ENCODE measurements around the gene ACOX3. TPM values are rescaled to one million over a fixed set of nuclear protein-coding genes. Genes with fewer than 3 reads are reported as not detected.
A peak's percentile ranks its signal among the peaks of the same experiment; 100 is the strongest.

ACOX3 gene
- total and polyA plus RNA-seq, 10 of the 15 experiments (the other 5 are each of a cell fraction or from before 2014, with no cell fraction given) = 2.0 to 24.5 (median 14.0) TPM

DNA sequence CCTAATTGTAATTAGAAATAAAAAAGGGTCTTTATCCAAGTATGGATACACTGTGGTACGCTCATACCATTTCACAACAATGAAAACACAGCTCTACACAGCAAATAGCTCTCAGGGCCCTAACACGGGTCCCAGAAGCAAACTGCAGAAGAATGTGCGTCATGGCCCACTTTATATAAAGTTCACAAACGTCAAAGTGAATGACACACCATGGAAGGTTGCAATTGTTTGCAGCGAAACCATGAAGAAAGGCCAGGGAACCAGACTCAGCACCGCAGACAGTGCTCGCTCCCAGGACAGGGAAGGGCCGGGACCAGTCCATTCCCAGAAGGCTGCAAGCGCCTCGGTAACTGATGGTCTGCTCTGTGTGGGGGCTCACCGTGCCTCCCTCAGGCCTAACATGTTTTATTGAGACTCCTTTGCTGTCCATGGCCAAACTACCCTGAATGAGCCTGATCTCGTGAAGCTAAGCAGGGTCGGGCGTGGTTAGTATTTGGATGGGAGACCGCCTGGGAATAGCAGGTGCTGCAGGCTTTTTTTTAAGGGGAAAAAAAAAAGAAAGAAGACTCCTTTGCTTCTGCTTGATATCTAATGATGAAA is 47.8 kb downstream of the ACOX3 start:
- POLR2A ChIA-PET = no interaction called here
- ATAC-seq (no peak), DNase-seq (ENCODE audit: low read depth, low spot score) (no peak), FAIRE-seq (no peak)
- Histone ChIP-seq H3K79me2 (ENCODE audit: control insufficient read depth, insufficient read depth, low read length) (no peaks in the 10 kb centered on the region), H3K4me1 (ENCODE audit: control insufficient read depth, insufficient read depth, low read length) (peaks cover 14% of the 10 kb centered on the region), H3K27me3 (replicated peaks in 1 of 2; ENCODE audit: control insufficient read depth in 2 of 2, insufficient read depth in 2 of 2, low read length in 1 of 2) (no peaks in the 10 kb centered on the region), H3K36me3 (ENCODE audit: control insufficient read depth in 2 of 2, insufficient read depth in 2 of 2, low read length in 1 of 2) (peaks cover 4 to 7% of the 10 kb centered on the region in 2 experiments; a peak in 3 of 4 replicates), H3K4me2 (ENCODE audit: control insufficient read depth, insufficient read depth) (no peak overlapping the region), H3K9ac (ENCODE audit: control insufficient read depth, insufficient read depth, low read length) (no peak overlapping the region), H2AFZ (ENCODE audit: control insufficient read depth, low read depth, low read length) (no peak overlapping the region), H3K4me3 (no peak overlapping the region), H3K9me3 (replicated peaks; ENCODE audit: control insufficient read depth, insufficient read depth, low read length) (0 out of 3 replicates have a peak, but pooled peaks cover 2% of the 10 kb centered on the region), H4K20me1 (ENCODE audit: control insufficient read depth, insufficient read depth) (no peaks in the 10 kb centered on the region), H3K27ac (ENCODE audit: control insufficient read depth, insufficient read depth) (no peak overlapping the region)
- TF ChIP-seq RUNX3 (IDR thresholded peaks at IDR 0.05; ENCODE audit: low read length) (peak; percentile 75), EP300 (IDR thresholded peaks at IDR 0.05; ENCODE audit: borderline replicate concordance in 1 of 2, control insufficient read depth in 1 of 2, low read depth in 2 of 2, low read length in 2 of 2) (no peak)
- RAD21 ChIA-PET (ENCODE audit: unreplicated experiment) = interaction anchor here (1.5 kb wide), 1 partner anchor 10 kb away, joined by 3 read pairs; no protein-coding TSS in a partner anchor
- 91% methylated on average over 15 of the region's 15 CpGs for WGBS (ENCODE audit: insufficient coverage, insufficient replicate concordance, low lambda C conversion rate, missing lambda C conversion rate)
- SMC1A ChIA-PET (ENCODE audit: uncharacterized antibody, unreplicated experiment) = no interaction called here
- intact Hi-C loops (cut with micrococcal nuclease; ENCODE audit: unreplicated experiment) = no loop called here
- CTCF ChIA-PET = interaction anchor here (4.1 kb wide), 1 partner anchor 10 kb away, joined by 15 read pairs; no protein-coding TSS in a partner anchor
- BruUV-seq (replicated peaks) = no TSS peak
- in situ Hi-C loops (cut with MboI) = no loop called here

DNA sequence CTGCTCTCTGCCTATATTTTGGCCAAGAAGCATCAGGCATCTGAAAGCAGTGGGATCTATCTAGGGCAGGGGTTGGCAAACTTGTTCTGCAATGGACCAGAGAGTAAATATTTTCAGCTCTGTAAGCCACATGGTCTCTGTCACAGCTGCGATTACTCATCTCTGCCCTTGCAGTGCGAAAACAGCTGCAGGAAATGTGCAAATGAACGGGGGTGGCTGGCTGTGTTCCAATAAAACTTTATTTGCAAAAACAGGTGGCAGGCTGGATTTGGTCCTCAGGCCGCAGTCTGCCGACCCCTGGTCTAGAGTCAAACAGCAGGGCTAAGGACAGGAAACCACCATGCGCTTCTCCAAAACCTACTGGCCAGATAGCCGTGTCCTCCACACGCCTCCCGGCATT is 48.6 kb downstream of the ACOX3 start:
- peak overlapping the region; percentile 26; the same call in 1 of the 2 replicates for H3K27ac ChIP-seq (ENCODE audit: control insufficient read depth, insufficient read depth)
- intact Hi-C loops (cut with micrococcal nuclease; ENCODE audit: unreplicated experiment) = no loop called here
- in situ Hi-C loops (cut with MboI) = no loop called here
- H3K36me3 ChIP-seq (ENCODE audit: control insufficient read depth in 2 of 2, insufficient read depth in 2 of 2, low read length in 1 of 2) = peaks cover 4 to 7% of the 10 kb centered on the region in 2 experiments; a peak in 3 of 4 replicates
- peak; percentile 92 for FAIRE-seq
- SMC1A ChIA-PET (ENCODE audit: uncharacterized antibody, unreplicated experiment) = interaction anchor here (0.7 to 0.9 kb wide), 3 partner anchors 28 to 150 kb away, joined by 3 to 4 read pairs (median 3); no protein-coding TSS in a partner anchor
- H3K79me2 ChIP-seq (ENCODE audit: control insufficient read depth, insufficient read depth, low read length) = no peaks in the 10 kb centered on the region
- ATAC-seq = peak; percentile 87
- no peak overlapping the region for H3K4me3 ChIP-seq
- CTCF ChIA-PET = interaction anchor here (4.1 kb wide), 1 partner anchor 11 kb away, joined by 15 read pairs; no protein-coding TSS in a partner anchor
- no peak overlapping the region for H3K9ac ChIP-seq (ENCODE audit: control insufficient read depth, insufficient read depth, low read length)
- BruUV-seq (replicated peaks) = no TSS peak
- H2AFZ ChIP-seq (ENCODE audit: control insufficient read depth, low read depth, low read length) = no peak overlapping the region
- no peaks in the 10 kb centered on the region for H4K20me1 ChIP-seq (ENCODE audit: control insufficient read depth, insufficient read depth)
- peak; percentile 60 for DNase-seq (ENCODE audit: low read depth, low spot score)
- POLR2A ChIA-PET = interaction anchor here (0.9 kb wide), 1 partner anchor 44 kb away, joined by 3 read pairs; no protein-coding TSS in a partner anchor
- 0 out of 3 replicates have a peak, but pooled peaks cover 2% of the 10 kb centered on the region for H3K9me3 ChIP-seq (replicated peaks; ENCODE audit: control insufficient read depth, insufficient read depth, low read length)
- H3K4me2 ChIP-seq (ENCODE audit: control insufficient read depth, insufficient read depth) = peak overlapping the region; percentile 12; the same call in 1 of the 2 replicates
- no peaks in the 10 kb centered on the region for H3K27me3 ChIP-seq (replicated peaks in 1 of 2; ENCODE audit: control insufficient read depth in 2 of 2, insufficient read depth in 2 of 2, low read length in 1 of 2)
- RAD21 ChIA-PET (ENCODE audit: unreplicated experiment) = interaction anchor here (0.9 to 1.5 kb wide), 3 partner anchors 10 to 43 kb away, joined by 3 to 4 read pairs (median 3); no protein-coding TSS in a partner anchor
- H3K4me1 ChIP-seq (ENCODE audit: control insufficient read depth, insufficient read depth, low read length) = peaks cover 14% of the 10 kb centered on the region
- 18% methylated on average over 9 of the region's 9 CpGs for WGBS (ENCODE audit: insufficient coverage, insufficient replicate concordance, low lambda C conversion rate, missing lambda C conversion rate)
- TF ChIP-seq HDAC2 (IDR thresholded peaks at IDR 0.05) (no peak), CREM (IDR thresholded peaks at IDR 0.05; ENCODE audit: low read depth) (no peak), BCL11A (IDR thresholded peaks at IDR 0.05; ENCODE audit: low read depth, low read length) (peak; percentile 78), POU2F2 (IDR thresholded peaks at IDR 0.05; ENCODE audit: borderline replicate concordance, low read depth, low read length) (peak; percentile 85; the same call in 2 of the 3 replicates), RELA (IDR thresholded peaks at IDR 0.05; ENCODE audit: borderline replicate concordance, partially characterized antibody) (peak; percentile 30), SIN3A (IDR thresholded peaks at IDR 0.05; ENCODE audit: low read depth, low read length) (peak; percentile 71; the same call in 1 of the 2 replicates)
- TF ChIP-seq, protein P1, sequence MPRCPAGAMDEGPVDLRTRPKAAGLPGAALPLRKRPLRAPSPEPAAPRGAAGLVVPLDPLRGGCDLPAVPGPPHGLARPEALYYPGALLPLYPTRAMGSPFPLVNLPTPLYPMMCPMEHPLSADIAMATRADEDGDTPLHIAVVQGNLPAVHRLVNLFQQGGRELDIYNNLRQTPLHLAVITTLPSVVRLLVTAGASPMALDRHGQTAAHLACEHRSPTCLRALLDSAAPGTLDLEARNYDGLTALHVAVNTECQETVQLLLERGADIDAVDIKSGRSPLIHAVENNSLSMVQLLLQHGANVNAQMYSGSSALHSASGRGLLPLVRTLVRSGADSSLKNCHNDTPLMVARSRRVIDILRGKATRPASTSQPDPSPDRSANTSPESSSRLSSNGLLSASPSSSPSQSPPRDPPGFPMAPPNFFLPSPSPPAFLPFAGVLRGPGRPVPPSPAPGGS (IDR thresholded peaks at IDR 0.05; ENCODE audit: borderline replicate concordance, insufficient read depth, low read depth, low read length, poor library complexity, severe bottlenecking) = peak; percentile 78
- TF ChIP-seq, protein P2, sequence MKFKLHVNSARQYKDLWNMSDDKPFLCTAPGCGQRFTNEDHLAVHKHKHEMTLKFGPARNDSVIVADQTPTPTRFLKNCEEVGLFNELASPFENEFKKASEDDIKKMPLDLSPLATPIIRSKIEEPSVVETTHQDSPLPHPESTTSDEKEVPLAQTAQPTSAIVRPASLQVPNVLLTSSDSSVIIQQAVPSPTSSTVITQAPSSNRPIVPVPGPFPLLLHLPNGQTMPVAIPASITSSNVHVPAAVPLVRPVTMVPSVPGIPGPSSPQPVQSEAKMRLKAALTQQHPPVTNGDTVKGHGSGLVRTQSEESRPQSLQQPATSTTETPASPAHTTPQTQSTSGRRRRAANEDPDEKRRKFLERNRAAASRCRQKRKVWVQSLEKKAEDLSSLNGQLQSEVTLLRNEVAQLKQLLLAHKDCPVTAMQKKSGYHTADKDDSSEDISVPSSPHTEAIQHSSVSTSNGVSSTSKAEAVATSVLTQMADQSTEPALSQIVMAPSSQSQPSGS (IDR thresholded peaks at IDR 0.05; ENCODE audit: low read length) = peak; percentile 65
